ENCODE results near the gene ADD1.

- TF ChIP-seq CTCF (IDR thresholded peaks at IDR 0.05; ENCODE audit: low read depth, low read length, missing input control) (no peak), RAD21 (IDR thresholded peaks at IDR 0.05) (no peak), JUND (IDR thresholded peaks at IDR 0.05) (no peak), GABPA (IDR thresholded peaks at IDR 0.05 in 1 of 2, conservative IDR thresholded peaks at IDR 0.05 in 1 of 2) (no peak), YY1 (IDR thresholded peaks at IDR 0.05) (no peak)
Measured at GRCh38 chr4:2898001-2898400, 54.4 kb downstream of the ADD1 start.
